Neural cell (in vitro differentiated cells): Measurements from ENCODE around the gene GRIN1. TPM values are rescaled to one million over a fixed set of nuclear protein-coding genes. Genes with fewer than 3 reads are reported as not detected.

ENCODE experiments used
- H2AFZ ChIP-seq: fragments of 200-600, 300-800 bp; sonication (generic), shearing (Covaris generic); 2 replicates; pipeline ENCODE4 v1.6.0; 2014; ENCODE audit warnings: low read depth, mild to moderate bottlenecking, antibody characterized with exemption, low read length, moderate library complexity
- H3F3A ChIP-seq: fragments of 200-600 bp; shearing (Covaris generic); 2 replicates; pipeline ENCODE4 v1.6.1; 2016; ENCODE audit warnings: mild to moderate bottlenecking, moderate library complexity, mixed read lengths, antibody characterized with exemption, low read length; ENCODE audit not compliant: insufficient read depth, poor library complexity, severe bottlenecking
- H3K27ac ChIP-seq: fragments of 200-600, 300-800 bp; sonication (generic), shearing (Covaris generic); 2 replicates; pipeline ENCODE4 v1.5.1; 2014; ENCODE audit warnings: mild to moderate bottlenecking, low read length, moderate library complexity
- H3K27me3 ChIP-seq: fragments of 300-800, 200-600 bp; sonication (generic), shearing (Covaris generic); 2 replicates; pipeline ENCODE4 v1.6.0; 2014; ENCODE audit warnings: mild to moderate bottlenecking, low read depth, low read length, moderate library complexity; ENCODE audit not compliant: insufficient read depth
- H3K36me3 ChIP-seq: fragments of 300-800, 200-600 bp; sonication (generic), shearing (Covaris generic); 2 replicates; pipeline ENCODE4 v1.5.1; 2014; ENCODE audit warnings: mild to moderate bottlenecking, antibody characterized with exemption, low read length, moderate library complexity; ENCODE audit not compliant: insufficient read depth
- H3K4me2 ChIP-seq: fragments of 300-800, 200-600 bp; sonication (generic), shearing (Covaris generic); 2 replicates; pipeline ENCODE4 v1.6.0; 2014; ENCODE audit warnings: mild to moderate bottlenecking, low read length
- H3K4me3 ChIP-seq: fragments of 300-800, 200-600 bp; sonication (generic), shearing (Covaris generic); 2 replicates; pipeline ENCODE4 v1.5.1; 2014; ENCODE audit warnings: mild to moderate bottlenecking, low read length, moderate library complexity
- H3K79me2 ChIP-seq: fragments of 200-600 bp; shearing (Covaris generic); replicated peaks from 2 replicates; pipeline ENCODE4 v1.6.0; 2014; ENCODE audit warnings: mild to moderate bottlenecking, low read length, moderate library complexity; ENCODE audit not compliant: insufficient read depth
- H3K9ac ChIP-seq: fragments of 300-800, 200-600 bp; sonication (generic), shearing (Covaris generic); 2 replicates; pipeline ENCODE4 v1.6.1; 2016; ENCODE audit warnings: mild to moderate bottlenecking, low read length, mixed read lengths
- H3K9me2 ChIP-seq: fragments of 200-600 bp; shearing (Covaris generic); 2 replicates; pipeline ENCODE4 v1.6.1; 2016; ENCODE audit warnings: mild to moderate bottlenecking, low read length, mixed read lengths; ENCODE audit not compliant: insufficient read depth
- H3K9me3 ChIP-seq: fragments of 200-600, 300-800 bp; sonication (generic), shearing (Covaris generic); 2 replicates; pipeline ENCODE4 v1.6.1; 2016; ENCODE audit warnings: mild to moderate bottlenecking, mixed run types, low read length, moderate library complexity, mixed read lengths
- H4K20me1 ChIP-seq: fragments of 200-600 bp; shearing (Covaris generic); 2 replicates; pipeline ENCODE4 v1.6.1; 2016; ENCODE audit warnings: mild to moderate bottlenecking, mixed run types; ENCODE audit not compliant: insufficient read depth
- EP300 ChIP-seq: fragments of 450-650 bp; conservative IDR thresholded peaks from 2 replicates; pipeline ENCODE4 v1.6.1; 2014; ENCODE audit warnings: antibody characterized with exemption, mild to moderate bottlenecking, moderate library complexity; ENCODE audit not compliant: poor library complexity, severe bottlenecking
- EZH2 ChIP-seq: fragments of 200-600, 300-800 bp; shearing (Covaris generic), sonication (generic); IDR thresholded peaks from 2 replicates; pipeline ENCODE4 v1.6.1; 2014; ENCODE audit warnings: antibody characterized with exemption, low read length, borderline replicate concordance, mild to moderate bottlenecking; ENCODE audit not compliant: insufficient read depth, poor library complexity, severe bottlenecking
- MXI1 ChIP-seq: fragments of 450-650 bp; conservative IDR thresholded peaks from 2 replicates; pipeline ENCODE4 v1.6.1; 2014; ENCODE audit warnings: antibody characterized with exemption, mild to moderate bottlenecking; ENCODE audit not compliant: poor library complexity, severe bottlenecking
- POLR2AphosphoS5 ChIP-seq: IDR thresholded peaks from 2 replicates; pipeline ENCODE4 v1.6.1; 2012
- RAD21 ChIP-seq: fragments of 450-650 bp; conservative IDR thresholded peaks from 2 replicates; pipeline ENCODE4 v1.6.1; 2014; ENCODE audit warnings: antibody characterized with exemption, mild to moderate bottlenecking, moderate library complexity
- SMC3 ChIP-seq: fragments of 450-650 bp; conservative IDR thresholded peaks from 2 replicates; pipeline ENCODE4 v1.6.1; 2014; ENCODE audit warnings: antibody characterized with exemption, mild to moderate bottlenecking, moderate library complexity; ENCODE audit not compliant: poor library complexity
- TAF1 ChIP-seq: IDR thresholded peaks from 2 replicates; pipeline ENCODE4 v1.6.1; 2012; ENCODE audit warnings: low read depth
- polyA plus RNA-seq: library from polyadenylated mRNA; depleted of rRNA; stranded (reverse); fragments of >200 nt; gene quantifications from 2 replicates; pipeline ENCODE4 v1.2.3, GENCODE V29; 2014
- TF ChIP-seq, protein P1 (sequence below): fragments of 450-650 bp; IDR thresholded peaks from 2 replicates; pipeline ENCODE4 v1.5.1; 2014; ENCODE audit warnings: antibody characterized with exemption, mild to moderate bottlenecking, moderate library complexity; ENCODE audit not compliant: poor library complexity, severe bottlenecking
- TF ChIP-seq, protein P2 (sequence below): IDR thresholded peaks from 2 replicates; pipeline ENCODE4 v1.6.1; 2012; ENCODE audit warnings: borderline replicate concordance

GRIN1 gene
- polyA plus RNA-seq, 1 donor from 2014 or later = 0.58 TPM

DNA sequence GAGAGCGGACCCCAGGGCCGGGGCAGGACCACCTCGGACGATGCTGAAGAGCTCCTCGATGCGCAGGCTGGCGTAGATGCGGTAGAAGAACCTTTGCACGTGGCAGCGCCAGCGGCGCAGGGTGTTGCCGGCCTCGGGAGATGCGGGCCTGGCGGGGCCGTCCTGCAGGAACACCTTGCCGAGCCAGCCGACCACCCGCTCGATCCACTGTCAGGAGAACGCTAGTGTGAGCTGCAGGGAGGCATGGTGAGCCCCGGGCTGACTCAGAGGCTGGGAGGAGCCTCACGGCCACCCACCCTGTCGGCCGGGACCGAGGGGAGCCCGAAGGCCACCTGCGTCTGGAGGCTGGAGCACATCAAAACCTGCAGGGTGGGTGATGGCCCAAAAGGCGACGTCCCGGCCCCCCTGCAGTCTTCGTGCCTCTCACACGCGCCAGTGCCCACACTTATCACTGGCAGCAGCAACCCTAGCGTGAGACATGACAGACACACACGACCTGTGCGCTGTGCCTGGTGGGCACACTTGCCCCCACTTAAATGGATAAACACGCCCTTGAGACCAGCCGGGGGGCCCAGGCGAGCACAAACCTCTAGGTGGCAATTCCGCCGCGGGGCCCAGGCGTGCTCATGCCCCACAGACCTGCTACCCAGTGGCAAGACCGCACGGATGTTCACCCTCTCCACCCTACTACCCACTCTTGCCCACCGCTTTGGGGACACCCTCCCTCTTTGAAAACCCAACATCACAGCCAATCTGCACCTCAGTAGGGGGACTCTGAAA lies 46.1 kb downstream of the GRIN1 start:
- H3K4me3 ChIP-seq = no peak overlapping the region
- no peaks in the 10 kb centered on the region for H3K9me2 ChIP-seq
- no peaks in the 10 kb centered on the region for H3K9me3 ChIP-seq
- H3K27ac ChIP-seq = no peak overlapping the region
- TF ChIP-seq MXI1 = no peak
- no peak for TF ChIP-seq POLR2AphosphoS5
- no peak for TF ChIP-seq EP300
- TF ChIP-seq, protein P1, sequence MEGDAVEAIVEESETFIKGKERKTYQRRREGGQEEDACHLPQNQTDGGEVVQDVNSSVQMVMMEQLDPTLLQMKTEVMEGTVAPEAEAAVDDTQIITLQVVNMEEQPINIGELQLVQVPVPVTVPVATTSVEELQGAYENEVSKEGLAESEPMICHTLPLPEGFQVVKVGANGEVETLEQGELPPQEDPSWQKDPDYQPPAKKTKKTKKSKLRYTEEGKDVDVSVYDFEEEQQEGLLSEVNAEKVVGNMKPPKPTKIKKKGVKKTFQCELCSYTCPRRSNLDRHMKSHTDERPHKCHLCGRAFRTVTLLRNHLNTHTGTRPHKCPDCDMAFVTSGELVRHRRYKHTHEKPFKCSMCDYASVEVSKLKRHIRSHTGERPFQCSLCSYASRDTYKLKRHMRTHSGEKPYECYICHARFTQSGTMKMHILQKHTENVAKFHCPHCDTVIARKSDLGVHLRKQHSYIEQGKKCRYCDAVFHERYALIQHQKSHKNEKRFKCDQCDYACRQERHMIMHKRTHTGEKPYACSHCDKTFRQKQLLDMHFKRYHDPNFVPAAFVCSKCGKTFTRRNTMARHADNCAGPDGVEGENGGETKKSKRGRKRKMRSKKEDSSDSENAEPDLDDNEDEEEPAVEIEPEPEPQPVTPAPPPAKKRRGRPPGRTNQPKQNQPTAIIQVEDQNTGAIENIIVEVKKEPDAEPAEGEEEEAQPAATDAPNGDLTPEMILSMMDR = no peak
- TF ChIP-seq, protein P2, sequence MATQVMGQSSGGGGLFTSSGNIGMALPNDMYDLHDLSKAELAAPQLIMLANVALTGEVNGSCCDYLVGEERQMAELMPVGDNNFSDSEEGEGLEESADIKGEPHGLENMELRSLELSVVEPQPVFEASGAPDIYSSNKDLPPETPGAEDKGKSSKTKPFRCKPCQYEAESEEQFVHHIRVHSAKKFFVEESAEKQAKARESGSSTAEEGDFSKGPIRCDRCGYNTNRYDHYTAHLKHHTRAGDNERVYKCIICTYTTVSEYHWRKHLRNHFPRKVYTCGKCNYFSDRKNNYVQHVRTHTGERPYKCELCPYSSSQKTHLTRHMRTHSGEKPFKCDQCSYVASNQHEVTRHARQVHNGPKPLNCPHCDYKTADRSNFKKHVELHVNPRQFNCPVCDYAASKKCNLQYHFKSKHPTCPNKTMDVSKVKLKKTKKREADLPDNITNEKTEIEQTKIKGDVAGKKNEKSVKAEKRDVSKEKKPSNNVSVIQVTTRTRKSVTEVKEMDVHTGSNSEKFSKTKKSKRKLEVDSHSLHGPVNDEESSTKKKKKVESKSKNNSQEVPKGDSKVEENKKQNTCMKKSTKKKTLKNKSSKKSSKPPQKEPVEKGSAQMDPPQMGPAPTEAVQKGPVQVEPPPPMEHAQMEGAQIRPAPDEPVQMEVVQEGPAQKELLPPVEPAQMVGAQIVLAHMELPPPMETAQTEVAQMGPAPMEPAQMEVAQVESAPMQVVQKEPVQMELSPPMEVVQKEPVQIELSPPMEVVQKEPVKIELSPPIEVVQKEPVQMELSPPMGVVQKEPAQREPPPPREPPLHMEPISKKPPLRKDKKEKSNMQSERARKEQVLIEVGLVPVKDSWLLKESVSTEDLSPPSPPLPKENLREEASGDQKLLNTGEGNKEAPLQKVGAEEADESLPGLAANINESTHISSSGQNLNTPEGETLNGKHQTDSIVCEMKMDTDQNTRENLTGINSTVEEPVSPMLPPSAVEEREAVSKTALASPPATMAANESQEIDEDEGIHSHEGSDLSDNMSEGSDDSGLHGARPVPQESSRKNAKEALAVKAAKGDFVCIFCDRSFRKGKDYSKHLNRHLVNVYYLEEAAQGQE = no peak
- TF ChIP-seq RAD21 = no peak
- TF ChIP-seq TAF1 = no peak
- no peak for TF ChIP-seq SMC3
- no peak for TF ChIP-seq EZH2
- peaks cover 14% of the 10 kb centered on the region for H3K79me2 ChIP-seq
- no peak overlapping the region for H2AFZ ChIP-seq
- no peaks in the 10 kb centered on the region for H3F3A ChIP-seq
- H3K36me3 ChIP-seq = no peaks in the 10 kb centered on the region
- no peaks in the 10 kb centered on the region for H3K27me3 ChIP-seq
- H3K9ac ChIP-seq = no peak overlapping the region
- no peaks in the 10 kb centered on the region for H4K20me1 ChIP-seq
- H3K4me2 ChIP-seq = no peak overlapping the region

DNA sequence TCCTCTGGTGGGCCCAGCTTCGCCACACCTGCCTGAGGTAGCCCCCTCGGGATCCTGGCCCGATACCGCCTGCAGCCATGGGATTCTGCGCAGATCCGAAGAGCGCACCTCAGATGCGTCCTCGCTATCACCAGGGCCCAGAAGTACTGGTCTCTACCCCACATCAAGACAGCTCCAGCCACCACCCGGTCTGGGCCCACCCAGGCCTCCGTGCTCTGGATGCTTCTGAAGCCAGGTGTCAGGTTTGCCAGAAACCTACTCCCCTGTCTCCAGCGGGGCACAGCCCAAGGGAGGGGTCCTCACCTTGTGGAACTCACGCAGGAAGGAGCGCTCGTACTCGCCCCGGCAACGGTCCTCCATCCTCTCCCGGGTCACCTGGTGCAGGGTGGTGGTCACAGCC lies 47.0 kb downstream of the GRIN1 start:
- no peak overlapping the region for H3K4me2 ChIP-seq
- no peaks in the 10 kb centered on the region for H3K9me2 ChIP-seq
- H3F3A ChIP-seq = no peaks in the 10 kb centered on the region
- H3K79me2 ChIP-seq = peaks cover 14% of the 10 kb centered on the region
- H4K20me1 ChIP-seq = no peaks in the 10 kb centered on the region
- no peaks in the 10 kb centered on the region for H3K27me3 ChIP-seq
- TF ChIP-seq EP300 (no peak), TAF1 (no peak), EZH2 (no peak), POLR2AphosphoS5 (no peak), SMC3 (no peak), RAD21 (no peak), MXI1 (no peak)
- TF ChIP-seq, protein P1 = no peak
- TF ChIP-seq, protein P2 = no peak
- no peak overlapping the region for H2AFZ ChIP-seq
- H3K4me3 ChIP-seq = peak overlapping the region; percentile 98
- no peak overlapping the region for H3K27ac ChIP-seq
- H3K9ac ChIP-seq = no peak overlapping the region
- H3K36me3 ChIP-seq = no peaks in the 10 kb centered on the region
- no peaks in the 10 kb centered on the region for H3K9me3 ChIP-seq
